Measurements from ENCODE around the gene ALPL. TPM values are rescaled to one million over a fixed set of nuclear protein-coding genes. Genes with fewer than 3 reads are reported as not detected.

Gene ALPL
- total RNA-seq, 1 experiment from 2014 or later = 4.8 TPM

- ChIA-PET POLR2A (ENCODE audit: low non-redundant PET) (interaction anchor here (0.7 kb wide), 1 partner anchor 71 kb away, joined by 4 read pairs; no protein-coding TSS in a partner anchor), CTCF (interaction anchor here (0.6 kb wide), 1 partner anchor 18 kb away, joined by 6 read pairs; no protein-coding TSS in a partner anchor)
- Histone ChIP-seq H3K4me3 (ENCODE audit: low read depth, low read length, poor library complexity, severe bottlenecking) (no peak overlapping the region), H3K4me1 (ENCODE audit: insufficient read depth, low read length, poor library complexity, severe bottlenecking) (no peaks in the 10 kb centered on the region), H3K27me3 (replicated peaks; ENCODE audit: insufficient read depth, low read depth, low read length, poor library complexity) (no peaks in the 10 kb centered on the region), H3K36me3 (ENCODE audit: insufficient read depth, low read length, poor library complexity, severe bottlenecking) (no peaks in the 10 kb centered on the region), H3K9me3 (ENCODE audit: low read depth, low read length, poor library complexity, severe bottlenecking) (no peaks in the 10 kb centered on the region), H3K27ac (ENCODE audit: low read depth, low read length, poor library complexity, severe bottlenecking) (no peak overlapping the region)
- DNase-seq (ENCODE audit: low spot score) = no peak
- TF ChIP-seq CTCF (conservative IDR thresholded peaks at IDR 0.05; ENCODE audit: low read depth, low read length) (no peak), EZH2 (IDR thresholded peaks at IDR 0.05; ENCODE audit: borderline replicate concordance, low read depth, low read length, poor library complexity, severe bottlenecking) (no peak)
- no TSS peak for BruUV-seq (replicated peaks)
- intact Hi-C loops (cut with micrococcal nuclease; ENCODE audit: unreplicated experiment) = no loop called here
Measured at GRCh38 chr1:21520899-21521716, 11.9 kb downstream of the ALPL start.

- no peak overlapping the region for H3K27ac ChIP-seq (ENCODE audit: low read depth, low read length, poor library complexity, severe bottlenecking)
- POLR2A ChIA-PET (ENCODE audit: low non-redundant PET) = interaction anchor here (0.7 kb wide), 1 partner anchor 71 kb away, joined by 4 read pairs; no protein-coding TSS in a partner anchor
- intact Hi-C loops (cut with micrococcal nuclease; ENCODE audit: unreplicated experiment) = no loop called here
- no peaks in the 10 kb centered on the region for H3K27me3 ChIP-seq (replicated peaks; ENCODE audit: insufficient read depth, low read depth, low read length, poor library complexity)
- H3K4me3 ChIP-seq (ENCODE audit: low read depth, low read length, poor library complexity, severe bottlenecking) = no peak overlapping the region
- H3K36me3 ChIP-seq (ENCODE audit: insufficient read depth, low read length, poor library complexity, severe bottlenecking) = no peaks in the 10 kb centered on the region
- DNase-seq (ENCODE audit: low spot score) = no peak
- no peaks in the 10 kb centered on the region for H3K4me1 ChIP-seq (ENCODE audit: insufficient read depth, low read length, poor library complexity, severe bottlenecking)
- no TSS peak for BruUV-seq (replicated peaks)
- CTCF ChIA-PET = interaction anchor here (0.6 kb wide), 1 partner anchor 19 kb away, joined by 6 read pairs; no protein-coding TSS in a partner anchor
- TF ChIP-seq EZH2 (IDR thresholded peaks at IDR 0.05; ENCODE audit: borderline replicate concordance, low read depth, low read length, poor library complexity, severe bottlenecking) (no peak), CTCF (conservative IDR thresholded peaks at IDR 0.05; ENCODE audit: low read depth, low read length) (no peak)
- no peaks in the 10 kb centered on the region for H3K9me3 ChIP-seq (ENCODE audit: low read depth, low read length, poor library complexity, severe bottlenecking)
Measured at GRCh38 chr1:21521717-21522060, 12.5 kb downstream of the ALPL start.

GRCh38 chr1:21522525-21523038 lies 13.4 kb downstream of the ALPL start:
- no peak overlapping the region for H3K4me3 ChIP-seq (ENCODE audit: low read depth, low read length, poor library complexity, severe bottlenecking)
- no peaks in the 10 kb centered on the region for H3K36me3 ChIP-seq (ENCODE audit: insufficient read depth, low read length, poor library complexity, severe bottlenecking)
- no TSS peak for BruUV-seq (replicated peaks)
- ChIA-PET CTCF (no interaction called here), POLR2A (ENCODE audit: low non-redundant PET) (interaction anchor here (0.7 kb wide), 1 partner anchor 28 kb away, joined by 3 read pairs; no protein-coding TSS in a partner anchor)
- TF ChIP-seq CTCF (conservative IDR thresholded peaks at IDR 0.05; ENCODE audit: low read depth, low read length) = no peak
- TF ChIP-seq EZH2 (IDR thresholded peaks at IDR 0.05; ENCODE audit: borderline replicate concordance, low read depth, low read length, poor library complexity, severe bottlenecking) = no peak
- no peaks in the 10 kb centered on the region for H3K4me1 ChIP-seq (ENCODE audit: insufficient read depth, low read length, poor library complexity, severe bottlenecking)
- intact Hi-C loops (cut with micrococcal nuclease; ENCODE audit: unreplicated experiment) = no loop called here
- H3K9me3 ChIP-seq (ENCODE audit: low read depth, low read length, poor library complexity, severe bottlenecking) = no peaks in the 10 kb centered on the region
- DNase-seq (ENCODE audit: low spot score) = no peak
- no peak overlapping the region for H3K27ac ChIP-seq (ENCODE audit: low read depth, low read length, poor library complexity, severe bottlenecking)
- no peaks in the 10 kb centered on the region for H3K27me3 ChIP-seq (replicated peaks; ENCODE audit: insufficient read depth, low read depth, low read length, poor library complexity)
